Spleen (tissue), 7 donors: Measurements from ENCODE around the gene RNASE8.

Experiments used
- CTCF ChIP-seq, 11 experiments: fragments of 200-600 bp in 7 of 11; fragments of 450-650 bp in 4 of 11; sonication (generic) in 4 of 11; IDR thresholded peaks in 8 of 11; conservative IDR thresholded peaks in 3 of 11; 1 replicate in 7 of 11; 2 replicates in 4 of 11; pipeline versions ENCODE4 v1.4.0 to v1.8.0; 2016 to 2021; ENCODE audit warnings: antibody characterized with exemption in 11 of 11, inconsistent platforms in 4 of 11, mild to moderate bottlenecking in 1 of 11
- POLR2A ChIP-seq, 3 donors: fragments of 450-650 bp; IDR thresholded peaks; one replicate each; pipeline ENCODE4 v1.5.1; 2017; ENCODE audit warnings: antibody characterized with exemption in 3 of 3, mild to moderate bottlenecking in 1 of 3
- donor health status: DM: no; HTN: no; CAD: no; lungs with moderate emphysema.
- donor health status: DM: no; HTN: no; CAD: no.
- donor health status: DM: no; HTN: no; CAD: no.

- TF ChIP-seq POLR2A (IDR thresholded peaks at IDR 0.05) (no peak), CTCF (IDR thresholded peaks at IDR 0.05 in 8 of 11, conservative IDR thresholded peaks at IDR 0.05 in 3 of 11) (no peak)
Observed at GRCh38 chr14:21061347-21061668, 3.7 kb downstream of the RNASE8 start.
